GM19395 (cell line): ENCODE measurements around the gene ZNF22.

ENCODE experiments used
- ATAC-seq: cut with Tn5 transposase; IDR thresholded peaks from one replicate; pipeline ENCODE4 v1.9.1; 2021; ENCODE audit warnings: mild to moderate bottlenecking, moderate library complexity; ENCODE audit not compliant: unreplicated experiment

Gene ZNF22

DNA sequence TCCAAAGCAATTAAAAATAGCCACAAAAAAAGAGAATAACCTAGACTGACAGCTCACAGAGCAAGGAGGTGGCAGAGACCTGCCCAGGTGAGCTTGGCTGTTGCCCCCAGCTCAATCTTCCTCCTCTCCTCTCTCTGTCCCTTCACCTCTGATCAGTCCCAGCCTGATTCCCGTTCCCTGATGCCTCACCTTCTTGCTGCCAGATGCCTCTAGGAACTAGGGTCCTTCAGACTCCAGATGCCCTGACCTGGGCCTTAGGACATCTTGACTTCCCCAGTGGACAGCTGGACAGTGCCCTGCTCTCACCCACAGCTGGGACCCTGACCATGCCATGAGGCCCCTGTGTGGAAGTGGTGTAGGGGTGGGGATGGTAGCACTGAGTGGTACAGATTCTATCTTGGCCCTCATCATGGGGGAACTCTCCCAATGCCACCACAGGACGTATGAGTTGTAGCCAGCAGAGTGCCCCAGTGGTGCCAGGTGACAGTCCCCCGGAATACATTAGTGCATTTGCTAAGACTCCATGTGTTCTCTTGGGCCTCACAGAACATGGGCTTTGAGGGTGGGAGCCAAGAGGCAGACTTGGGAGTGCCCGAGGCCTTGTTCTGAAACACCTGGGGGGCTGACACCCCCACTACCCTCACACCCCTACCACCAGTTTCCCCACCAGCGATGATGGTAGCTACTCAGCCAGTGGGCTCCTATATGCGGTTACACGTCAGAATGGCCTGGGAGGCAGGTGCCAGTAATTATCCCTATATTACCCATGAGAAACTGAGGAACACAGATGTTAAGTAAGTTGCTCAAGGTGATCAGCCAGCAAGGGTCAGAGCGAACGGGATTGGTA, 24.1 kb upstream of the ZNF22 start:
- ATAC-seq: no peak

DNA sequence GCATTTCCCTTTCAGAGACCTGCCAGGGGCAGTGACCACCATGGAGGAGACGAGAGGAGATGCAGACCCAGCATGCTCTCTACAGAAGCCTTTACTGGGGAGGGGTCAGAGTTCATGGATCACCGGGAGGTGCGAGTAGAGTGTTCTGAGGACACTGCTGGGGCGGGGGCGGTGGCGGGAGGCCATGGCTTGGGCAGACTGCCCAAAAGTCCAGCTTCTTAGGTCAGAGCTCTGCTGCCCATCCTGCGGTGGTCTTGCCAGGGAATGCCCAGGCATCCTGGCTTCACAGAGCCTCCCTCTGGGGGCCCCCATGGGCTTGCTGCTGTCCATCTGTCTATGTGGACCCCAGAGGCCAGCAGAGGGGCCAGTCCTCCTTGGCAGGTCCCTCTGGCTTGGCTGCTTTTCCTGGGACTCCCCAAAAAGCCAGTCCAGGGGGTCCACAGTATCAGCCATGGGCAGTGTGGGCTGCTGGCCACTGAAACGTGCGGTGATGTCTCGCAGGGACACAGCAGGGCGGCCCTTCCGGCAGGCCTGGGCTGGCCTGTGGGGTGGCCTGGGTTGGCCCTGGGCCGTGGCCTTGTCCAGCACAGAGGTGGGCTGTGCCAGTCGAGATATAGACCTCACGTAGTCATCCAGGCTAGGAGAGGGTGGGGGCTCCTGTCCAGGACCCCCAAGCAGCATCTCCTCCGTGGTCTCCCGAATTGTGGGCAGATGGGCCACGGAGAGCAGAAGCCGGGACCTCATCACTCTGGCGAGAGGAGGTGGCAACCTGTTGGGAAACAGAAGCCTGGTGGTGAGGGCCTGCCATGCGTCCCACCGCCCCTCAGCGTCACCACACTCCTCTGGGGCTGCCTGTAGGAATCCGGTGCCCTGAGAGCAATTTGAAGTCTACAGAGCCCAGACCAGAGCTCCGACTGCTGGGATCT, 23.2 kb upstream of the ZNF22 start:
- no peak for ATAC-seq

DNA sequence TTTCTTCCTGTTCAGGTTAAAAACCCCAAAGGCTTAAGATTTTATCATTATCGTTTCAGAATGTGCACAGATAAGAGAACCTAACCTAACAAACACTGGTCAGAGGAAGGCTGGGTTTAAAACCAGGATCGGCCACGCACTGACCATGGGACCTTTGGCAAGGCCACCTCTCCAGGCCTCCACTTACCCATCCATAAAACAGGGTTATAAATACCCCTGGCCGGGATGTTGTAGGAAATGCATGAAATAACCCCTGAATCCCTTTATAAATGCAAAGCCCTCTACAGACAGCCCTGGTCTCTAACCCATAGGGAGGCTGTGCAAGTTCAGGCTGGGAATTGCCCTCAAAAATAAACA, 22.5 kb upstream of the ZNF22 start:
- no peak for ATAC-seq

DNA sequence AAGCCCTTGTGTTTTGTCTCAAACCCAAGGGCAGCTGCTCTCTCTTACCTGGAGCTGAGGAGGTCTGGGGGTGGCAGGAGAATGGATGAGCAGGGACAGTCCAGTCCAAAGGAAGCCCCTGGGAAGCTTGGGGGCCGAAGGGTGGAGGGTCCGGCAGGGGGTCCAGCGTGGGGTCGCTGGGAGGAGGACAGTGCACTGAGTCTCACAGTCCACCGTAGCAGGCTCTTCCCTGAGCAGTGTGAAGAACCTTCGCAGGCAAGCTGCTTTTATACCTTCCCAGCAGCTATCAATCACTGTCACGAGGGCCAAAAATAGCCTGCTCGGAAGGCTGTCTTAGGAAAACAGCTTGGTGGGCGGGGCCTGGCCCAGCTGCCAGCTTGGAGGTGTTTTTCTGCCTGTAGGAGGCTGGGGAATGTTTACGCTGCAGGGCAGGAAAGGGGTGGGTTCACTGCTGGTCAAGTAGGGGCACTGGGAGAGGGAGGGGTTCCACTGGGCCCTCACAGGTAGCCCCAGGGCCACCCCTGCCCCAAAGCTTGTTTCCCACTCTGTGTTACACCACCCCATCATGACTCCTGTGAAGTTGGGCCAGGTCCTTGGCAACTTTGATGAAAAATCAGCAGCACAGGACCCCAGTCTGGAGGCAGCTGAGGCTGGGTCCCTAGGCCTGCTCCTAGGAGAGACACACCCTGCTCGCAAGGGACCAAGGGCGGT, 22.0 kb upstream of the ZNF22 start, which contains the start of gene DEPP1:
TSS of gene DEPP1 (minus strand) at position 240 of the 711 bp plus-strand sequence. CDS start 779 bp downstream, outside the sequence.
- ATAC-seq: no peak

DNA sequence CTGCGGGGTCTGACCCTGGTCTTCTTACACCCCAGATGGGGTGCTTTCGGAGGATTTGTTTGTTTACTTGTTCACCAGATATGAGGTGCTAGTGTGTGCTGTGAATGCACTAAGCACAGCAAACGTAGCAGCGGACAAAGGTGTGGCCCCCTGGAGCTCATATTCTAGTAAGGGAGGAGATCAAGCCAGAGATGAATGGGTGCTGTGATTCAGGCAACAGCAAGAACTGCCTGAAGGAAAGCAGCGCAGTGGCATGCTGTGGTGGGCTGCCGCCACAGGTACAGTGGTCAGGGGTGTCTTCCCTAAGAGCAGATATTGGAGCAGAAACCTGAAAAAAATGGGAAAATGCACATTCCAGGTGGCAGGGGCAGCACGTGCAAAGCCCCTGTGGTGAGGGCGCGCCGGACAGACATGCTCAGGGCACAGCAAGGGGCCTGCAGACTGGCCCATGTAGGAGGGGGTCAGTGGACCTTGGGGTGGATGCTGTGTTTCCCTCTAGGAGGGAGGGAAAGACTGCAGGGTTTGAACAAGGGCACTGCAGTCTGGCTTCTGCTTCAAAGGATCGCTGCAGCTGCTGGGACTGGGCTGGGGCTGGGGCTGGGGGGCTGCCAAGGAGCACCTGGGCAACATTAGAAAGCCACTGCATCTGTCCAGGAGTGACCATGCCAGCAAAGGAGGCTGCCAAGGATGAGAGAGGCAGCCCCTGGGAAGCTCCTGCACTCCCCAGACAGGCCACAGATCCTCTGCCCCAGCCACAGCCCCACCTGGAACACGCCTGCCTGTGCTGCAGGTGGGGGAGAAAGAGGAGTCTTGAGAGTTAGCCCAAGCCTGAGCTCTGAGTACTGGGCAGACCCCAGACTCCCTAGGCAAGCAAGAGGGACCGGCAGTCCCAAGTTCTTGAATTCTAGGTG, 21.2 kb upstream of the ZNF22 start:
- no peak for ATAC-seq

DNA sequence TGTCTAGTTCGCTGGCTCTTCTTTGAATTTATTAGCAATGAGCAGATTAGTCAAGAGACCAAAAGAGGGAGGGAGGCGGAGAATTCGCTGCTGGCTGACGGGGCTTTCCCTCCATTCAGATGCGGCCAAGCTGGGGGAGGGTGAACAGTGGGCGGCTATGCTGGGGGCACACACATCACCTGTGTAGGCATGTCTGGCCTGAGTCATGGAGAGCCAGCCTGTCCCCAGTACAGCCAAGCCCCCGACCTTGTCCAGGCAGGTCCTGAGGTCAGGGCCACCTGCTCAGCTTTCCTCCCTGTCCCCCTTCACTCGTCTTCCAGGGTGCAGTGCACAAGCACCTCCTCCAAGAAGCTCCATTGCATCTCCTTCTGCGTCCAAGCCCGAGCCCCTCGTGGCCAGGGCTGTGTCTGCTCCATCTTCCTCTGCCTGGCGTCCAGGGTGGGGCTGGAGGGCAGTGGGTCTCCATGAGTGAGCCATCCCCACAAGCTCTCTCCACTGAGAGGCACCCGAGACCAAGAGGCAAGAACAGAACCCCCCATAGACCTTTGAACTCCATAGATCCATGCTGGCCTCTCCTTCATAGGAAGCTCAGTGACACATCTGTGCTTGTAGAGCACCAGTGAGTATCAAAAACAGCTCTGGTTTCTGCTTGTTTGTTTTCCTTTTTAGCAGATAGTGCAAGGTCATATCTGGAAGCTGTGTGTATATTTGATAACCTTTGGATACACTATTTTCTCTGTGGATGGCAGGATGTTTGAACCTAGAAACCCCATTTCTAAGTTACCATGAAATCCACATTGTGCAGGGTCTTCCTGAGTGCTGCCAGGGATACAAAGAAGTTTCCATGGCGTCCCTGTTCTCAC, 20.2 kb upstream of the ZNF22 start:
- ATAC-seq: no peak

DNA sequence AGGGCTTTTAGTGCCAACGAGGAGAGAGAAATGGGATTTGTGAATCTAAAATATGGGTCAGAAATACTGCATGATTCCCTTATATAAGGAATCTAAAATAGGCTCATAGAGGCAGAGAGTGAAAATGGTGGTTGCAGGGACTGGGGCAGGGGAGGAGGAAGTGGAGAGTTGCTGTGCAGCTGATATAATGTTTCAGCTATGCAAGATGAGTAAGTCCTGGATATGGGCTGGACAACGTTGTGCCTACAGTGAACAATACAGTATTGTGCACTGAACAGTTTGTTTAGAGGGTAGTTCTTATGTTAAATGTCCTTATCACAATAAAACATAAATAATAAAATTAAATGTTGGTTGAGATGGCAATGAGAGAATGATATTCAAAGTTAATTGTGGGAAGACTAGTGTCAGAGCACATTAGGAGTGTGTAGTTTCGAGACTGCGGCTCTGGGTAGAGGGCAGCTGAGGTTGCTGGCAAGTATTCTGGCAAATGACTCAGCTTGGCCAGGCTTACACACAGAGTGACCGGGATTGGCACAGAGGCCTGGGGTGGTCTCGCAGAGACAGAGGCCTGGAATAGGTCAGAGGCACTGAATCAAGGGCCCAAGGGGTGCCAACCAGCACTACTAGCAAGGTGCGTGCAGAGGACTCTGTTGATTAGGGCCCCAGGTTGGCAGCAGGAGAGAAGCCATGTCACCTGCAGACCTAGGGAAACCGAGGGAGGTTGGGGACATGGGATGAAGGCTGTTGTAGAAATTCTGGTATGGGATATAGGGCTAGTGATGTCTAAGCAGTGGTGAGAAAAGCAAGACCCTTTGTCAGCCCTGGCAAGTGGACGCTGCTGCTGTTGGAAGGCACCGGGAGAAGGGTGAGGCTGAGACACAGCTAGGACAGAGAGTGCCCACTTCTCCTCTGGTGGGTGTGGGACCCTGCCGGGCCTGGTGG, 19.3 kb upstream of the ZNF22 start:
- ATAC-seq: peak; percentile 59

DNA sequence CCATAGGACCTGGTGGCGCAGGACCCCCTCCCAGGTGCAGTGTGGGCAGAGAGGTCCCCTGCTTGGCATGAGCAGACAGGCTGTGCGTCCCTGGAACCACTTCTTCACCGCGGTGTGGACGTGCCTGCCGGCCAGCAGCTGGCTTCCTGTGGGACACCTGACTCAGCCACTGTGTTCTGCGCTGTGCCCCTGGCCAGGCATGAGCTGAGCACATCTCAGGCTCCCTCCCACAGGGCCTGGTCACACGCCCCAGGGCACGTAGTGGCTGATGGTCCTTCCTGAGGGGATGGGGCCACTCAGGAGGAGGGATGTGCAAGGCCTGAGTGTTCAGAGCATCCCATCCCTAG, 18.6 kb upstream of the ZNF22 start:
- no peak for ATAC-seq

DNA sequence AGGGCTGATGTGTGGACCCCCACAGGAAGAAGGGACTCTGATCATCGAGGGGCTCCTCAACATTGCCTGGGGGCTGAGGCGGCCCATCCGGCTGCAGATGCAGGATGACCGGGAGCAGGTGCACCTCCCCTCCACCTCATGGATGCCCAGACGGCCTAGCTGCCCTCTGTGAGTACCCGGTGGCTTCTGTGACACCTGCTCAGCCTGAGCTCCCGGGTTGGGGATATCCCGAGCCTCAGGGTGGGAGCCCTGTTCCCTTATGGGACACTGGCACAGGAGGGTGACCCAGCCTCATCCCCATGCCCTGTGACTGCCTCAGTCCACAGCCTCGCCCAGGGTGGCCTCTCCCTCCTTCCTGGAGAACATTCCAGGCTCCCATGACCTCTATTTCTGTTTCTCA, 18.2 kb upstream of the ZNF22 start:
- no peak for ATAC-seq

DNA sequence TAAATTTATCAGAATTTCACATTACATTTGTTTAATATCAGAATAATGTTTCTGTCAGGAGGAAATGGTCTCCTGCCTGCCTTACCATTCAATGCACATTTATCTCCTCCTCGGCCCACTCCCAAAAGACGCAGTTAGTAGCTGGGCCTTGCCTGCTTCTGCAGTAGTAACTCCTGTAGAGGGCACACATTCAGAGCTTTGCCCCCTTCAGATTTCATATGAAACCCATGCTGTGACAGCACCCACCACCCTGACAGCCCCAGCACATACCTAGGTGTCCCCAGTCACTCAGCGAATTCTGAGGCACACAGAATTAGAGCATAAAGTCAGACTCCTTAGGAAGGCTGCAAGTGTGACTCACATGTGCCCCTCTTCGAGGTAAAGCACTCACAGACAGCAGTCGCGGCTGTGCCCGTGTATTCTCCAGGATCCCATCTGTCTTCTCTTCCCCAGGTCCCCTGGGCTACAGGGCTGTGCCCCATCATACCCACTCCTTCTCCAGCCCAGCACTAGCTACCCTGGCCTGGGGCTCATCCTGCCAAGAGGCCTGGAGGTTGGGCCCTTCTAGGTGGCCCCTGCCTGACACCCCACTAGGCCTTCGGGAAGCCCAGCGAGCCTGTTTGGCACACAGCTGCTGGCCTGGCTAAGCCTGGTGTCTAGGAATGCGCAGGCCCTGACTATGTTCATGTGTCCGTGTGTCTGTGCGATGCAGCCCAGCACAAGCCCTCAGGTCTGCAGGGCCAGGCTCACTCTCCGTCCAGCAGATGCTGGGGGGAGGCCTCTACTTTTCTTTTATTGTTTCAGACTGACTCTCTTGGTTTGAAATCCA, 17.4 kb upstream of the ZNF22 start:
- no peak for ATAC-seq

DNA sequence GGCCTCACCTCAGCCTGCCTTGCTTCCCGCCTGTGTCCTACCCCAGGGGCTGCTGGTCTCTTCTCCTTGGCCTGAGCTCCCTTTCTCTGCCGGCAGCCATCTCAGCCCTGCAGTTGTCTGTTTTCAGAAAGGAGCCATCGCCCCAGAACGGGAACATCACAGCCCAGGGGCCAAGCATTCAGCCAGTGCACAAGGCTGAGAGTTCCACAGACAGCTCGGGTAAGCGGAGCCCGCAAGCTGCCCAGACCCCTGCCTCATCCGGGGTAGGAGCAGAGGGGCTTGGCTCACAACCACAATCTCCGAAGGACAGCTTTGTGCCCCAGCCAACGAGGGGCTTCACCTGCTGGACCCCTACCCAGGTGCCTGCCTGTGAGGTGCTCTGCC, 16.8 kb upstream of the ZNF22 start:
- no peak for ATAC-seq

DNA sequence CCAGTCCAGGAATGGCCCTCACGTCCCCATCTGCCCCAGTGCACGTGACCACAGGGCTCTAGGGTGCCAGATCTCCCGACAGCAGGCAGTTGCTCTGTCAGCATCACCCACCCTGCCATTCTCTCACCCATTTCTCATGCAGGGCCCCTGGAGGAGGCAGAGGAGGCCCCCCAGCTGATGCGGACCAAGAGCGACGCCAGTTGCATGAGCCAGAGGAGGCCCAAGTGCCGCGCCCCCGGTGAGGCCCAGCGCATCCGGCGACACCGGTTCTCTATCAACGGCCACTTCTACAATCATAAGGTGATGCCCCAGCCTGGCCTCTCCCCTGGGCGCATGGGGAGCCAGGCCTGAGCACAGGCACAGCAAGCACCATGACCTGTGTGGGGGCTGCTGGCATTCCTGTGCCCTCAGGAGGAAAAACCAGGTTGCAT, 16.0 kb upstream of the ZNF22 start:
- no peak for ATAC-seq

DNA sequence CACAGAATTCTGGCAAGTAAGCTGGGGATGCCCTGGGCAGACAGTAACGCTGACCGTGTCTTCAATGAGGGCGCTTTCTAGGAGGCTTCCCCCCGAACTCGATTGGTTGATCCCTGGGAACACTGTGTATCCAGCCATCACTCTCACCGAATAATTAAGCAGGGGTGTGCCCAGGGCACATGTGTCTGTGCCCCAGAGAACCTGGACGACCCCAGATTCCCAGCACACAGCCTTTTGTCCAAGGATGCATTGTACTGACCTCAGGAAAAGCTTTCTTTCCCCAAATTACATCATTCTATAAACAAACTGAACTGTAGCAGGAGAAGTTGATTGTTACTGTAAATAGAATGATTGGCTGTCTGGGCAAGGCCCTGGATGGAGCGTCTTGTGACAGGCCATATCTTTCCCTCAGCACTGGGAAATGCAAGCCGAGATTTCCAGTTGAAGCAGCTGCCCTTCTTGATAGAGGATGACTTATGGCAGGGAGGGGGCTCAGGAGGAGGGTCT, 15.5 kb upstream of the ZNF22 start:
- ATAC-seq: no peak

DNA sequence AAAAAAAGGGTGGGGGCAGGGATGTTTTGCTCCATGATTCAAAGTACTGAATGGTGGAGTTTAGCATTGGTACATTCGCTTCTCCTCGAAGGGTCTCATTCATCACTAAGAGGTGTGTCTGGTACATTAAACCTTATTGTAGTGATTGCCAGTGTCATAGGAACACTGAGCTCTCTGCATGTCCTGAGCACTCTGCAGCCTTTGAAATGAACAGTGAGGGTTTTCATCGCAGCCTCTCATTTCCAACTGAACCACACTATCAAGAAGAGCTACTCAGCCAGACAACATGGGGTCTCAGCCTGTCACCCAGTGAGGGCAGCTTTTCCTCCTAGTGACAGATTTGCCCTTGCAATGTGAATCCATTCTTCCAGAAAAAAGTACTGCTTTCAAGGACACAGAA, 14.5 kb upstream of the ZNF22 start:
- no peak for ATAC-seq

DNA sequence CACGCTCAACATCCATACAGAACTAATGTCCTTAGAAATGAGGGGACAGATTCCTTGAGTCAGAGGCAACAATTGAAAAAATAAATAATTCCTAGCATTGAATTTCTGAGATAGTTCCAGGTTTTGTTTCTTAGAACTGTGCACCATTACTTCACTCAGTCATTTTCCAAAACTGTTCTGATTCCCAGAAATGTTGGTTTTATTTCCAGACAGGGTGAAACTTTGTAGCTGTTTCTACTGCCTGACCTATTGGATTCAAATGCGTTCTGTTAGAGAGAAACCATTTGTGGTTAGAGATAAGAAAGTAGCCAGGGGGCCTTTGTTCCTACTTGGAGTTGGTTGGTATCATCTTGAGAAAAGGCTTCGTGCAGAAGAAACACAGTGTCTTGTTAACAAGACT, 14.1 kb upstream of the ZNF22 start:
- no peak for ATAC-seq

DNA sequence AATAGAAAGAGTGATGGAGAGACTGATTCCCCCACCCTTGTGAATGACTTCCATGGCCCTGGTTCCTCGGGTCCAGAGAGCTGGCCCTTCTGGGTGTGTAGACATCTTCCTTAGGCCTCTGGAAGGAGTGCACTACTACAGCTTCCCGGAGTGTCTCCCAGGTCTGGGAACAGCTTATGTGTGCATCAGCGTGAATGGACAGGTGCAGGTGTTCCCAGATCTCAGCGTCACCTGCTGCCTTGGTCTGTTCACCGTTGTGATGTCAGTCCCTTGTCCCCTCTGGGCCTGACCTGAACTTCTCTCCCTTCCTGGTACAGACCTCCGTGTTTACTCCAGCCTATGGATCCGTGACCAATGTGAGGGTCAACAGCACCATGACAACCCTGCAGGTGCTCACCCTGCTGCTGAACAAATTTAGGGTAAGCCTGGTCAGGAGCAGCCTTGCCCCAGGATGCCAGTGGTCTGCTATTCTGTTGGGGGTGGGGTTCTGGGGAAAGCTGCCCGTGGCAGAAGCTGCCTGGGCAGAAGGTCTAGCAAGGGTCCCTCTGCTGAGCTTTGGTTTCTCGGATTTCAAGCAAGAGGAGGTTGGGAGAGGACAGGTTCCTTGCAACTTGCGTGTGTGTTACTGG, 11.7 kb upstream of the ZNF22 start:
- ATAC-seq: no peak
